Measurements from ENCODE around the gene DHCR24. TPM values are rescaled to one million over a fixed set of nuclear protein-coding genes. Genes with fewer than 3 reads are reported as not detected.

DHCR24 gene
- total and polyA plus RNA-seq, 2 donors (not counting 3 experiments of a cell fraction or from before 2014, with no cell fraction given) = 223 to 239 TPM

- dilution Hi-C loops (cut with MboI; ENCODE audit: extremely low pct_ligation_motif_present, low sequenced_read_pairs) = no loop called here
- no peak overlapping the region for H2AFZ ChIP-seq (ENCODE audit: low read depth, low read length)
- peak; percentile 63 for FAIRE-seq
These were observed 42.4 kb downstream of the DHCR24 start for GRCh38 chr1:54844564-54844963.

More at GRCh38 chr1:54844564-54844963, 42.4 kb downstream of the DHCR24 start:
- no peaks in the 10 kb centered on the region for H4K20me1 ChIP-seq (replicated peaks; ENCODE audit: control insufficient read depth, extremely low read depth, insufficient read depth, low read length)
- no peaks in the 10 kb centered on the region for H3K9me3 ChIP-seq (replicated peaks; ENCODE audit: control insufficient read depth, insufficient read depth, low read length)
- no TSS peak for BruUV-seq (replicated peaks)
- TF ChIP-seq FOS (IDR thresholded peaks at IDR 0.05; ENCODE audit: borderline replicate concordance, insufficient read depth, low read length) (no peak), POLR2AphosphoS5 (IDR thresholded peaks at IDR 0.05; ENCODE audit: insufficient read depth, low read depth, low read length) (no peak), JUN (IDR thresholded peaks at IDR 0.05; ENCODE audit: borderline replicate concordance, insufficient read depth, insufficient read length, low read depth) (no peak), POLR2A (IDR thresholded peaks at IDR 0.05; ENCODE audit: low read depth, low read length) (no peak), MAX (IDR thresholded peaks at IDR 0.05; ENCODE audit: insufficient read depth, insufficient read length) (no peak), EZH2 (IDR thresholded peaks at IDR 0.05; ENCODE audit: borderline replicate concordance, low read depth, low read length, severe bottlenecking) (no peak), MYC (IDR thresholded peaks at IDR 0.05; ENCODE audit: low read depth, low read length) (no peak), GATA2 (IDR thresholded peaks at IDR 0.05; ENCODE audit: insufficient read depth, insufficient read length, low read depth, low read length) (no peak), CTCF (IDR thresholded peaks at IDR 0.05; ENCODE audit: extremely low read depth in 1 of 2, insufficient read depth in 1 of 2, low read depth in 1 of 2, low read length in 2 of 2) (no peak)
- CTCF ChIA-PET = interaction anchor here (1.4 kb wide), 1 partner anchor 9 kb away, joined by 3 read pairs; no protein-coding TSS in a partner anchor
- H3K27me3 ChIP-seq (ENCODE audit: control insufficient read depth in 2 of 2, insufficient read depth in 2 of 2, low read length in 2 of 2) = no peaks in the 10 kb centered on the region
- H3K36me3 ChIP-seq (ENCODE audit: control insufficient read depth in 2 of 2, extremely low read depth in 1 of 2, insufficient read depth in 2 of 2, low read length in 2 of 2) = peaks cover 0 to 5% of the 10 kb centered on the region in 2 experiments
- POLR2A ChIA-PET = no interaction called here
- no peak overlapping the region for H3K4me3 ChIP-seq (replicated peaks in 1 of 3; ENCODE audit: insufficient read depth in 1 of 3, low read depth in 1 of 3, low read length in 3 of 3)
- H3K79me2 ChIP-seq (ENCODE audit: control insufficient read depth, insufficient read depth, low read length) = no peaks in the 10 kb centered on the region
- H3K9me1 ChIP-seq (replicated peaks; ENCODE audit: control insufficient read depth, extremely low read depth, insufficient read depth, low read length) = no peaks in the 10 kb centered on the region
- H3K9ac ChIP-seq (replicated peaks; ENCODE audit: extremely low read depth, insufficient read depth, low read length) = no peak overlapping the region
- H3K4me1 ChIP-seq (ENCODE audit: control insufficient read depth, extremely low read depth, insufficient read depth, low read length) = no peaks in the 10 kb centered on the region
- no peak overlapping the region for H3K4me2 ChIP-seq (ENCODE audit: insufficient read depth, low read length)
- H3K27ac ChIP-seq (ENCODE audit: insufficient read depth, low read depth, low read length) = no peak overlapping the region
- intact Hi-C loops (cut with micrococcal nuclease) = no loop called here
- DNase-seq (ENCODE audit: low read depth, low spot score) = no peak

Measured in endothelial cell of umbilical vein (primary cell).